Calu3 (cell line): ENCODE data around the gene SARS2. TPM values are rescaled to one million over a fixed set of nuclear protein-coding genes. Genes with fewer than 3 reads are reported as not detected.
A peak's percentile ranks its signal among the peaks of the same experiment; 100 is the strongest.
"Not testable (repeated sequence)": the region's sequence is repeated elsewhere in the genome, so short reads cannot be mapped to it uniquely, and the experiment has no call there.

Experiments
- BruUV-seq: library from RNA; stranded (reverse); fragments of 400-500 nt; replicated peaks from 2 replicates; lab custom pipeline; 2021; lab: Mats Ljungman, UMichigan
- CTCF ChIA-PET: fragments of 300-600 bp; sonication (Branson Sonifier 250); formaldehyde crosslinking; loops from one replicate; lab custom pipeline; 2022; ENCODE audit warnings: antibody characterized with exemption; lab: Charles Lee
- DNase-seq: peaks from one replicate; pipeline ENCODE4 v3.0.0; 2022
- H3K27ac Mint-ChIP-seq: one replicate; pipeline ENCODE4 v1.8.0; 2022; ENCODE audit warnings: mixed read lengths; ENCODE audit not compliant: unreplicated experiment
- H3K27me3 Mint-ChIP-seq: one replicate; pipeline ENCODE4 v1.8.0; 2022; ENCODE audit warnings: mixed read lengths; ENCODE audit not compliant: unreplicated experiment
- H3K36me3 Mint-ChIP-seq: one replicate; pipeline ENCODE4 v1.8.0; 2022; ENCODE audit warnings: mild to moderate bottlenecking, moderate library complexity, mixed read lengths; ENCODE audit not compliant: insufficient read depth, unreplicated experiment
- H3K4me1 Mint-ChIP-seq: one replicate; pipeline ENCODE4 v1.8.0; 2022; ENCODE audit warnings: mild to moderate bottlenecking, low read depth, mixed read lengths; ENCODE audit not compliant: unreplicated experiment
- H3K4me3 Mint-ChIP-seq: one replicate; pipeline ENCODE4 v1.8.0; 2022; ENCODE audit warnings: mild to moderate bottlenecking, low read depth, moderate library complexity, mixed read lengths; ENCODE audit not compliant: unreplicated experiment
- H3K9me3 Mint-ChIP-seq: one replicate; pipeline ENCODE4 v1.8.0; 2022; ENCODE audit warnings: low read depth, mixed read lengths; ENCODE audit not compliant: unreplicated experiment
- intact Hi-C: fragments of 100-400 bp; cut with micrococcal nuclease; formaldehyde crosslinking; loops from one replicate; pipeline ENCODE4 v1.10.0; 2022; ENCODE audit not compliant: unreplicated experiment
- total RNA-seq: library from RNA; stranded (reverse); gene quantifications from 2 replicates; pipeline ENCODE4 v1.2.3, GENCODE V29; 2022
- TF ChIP-seq, protein P1 (sequence below): fragments of 200-600 bp; IDR thresholded peaks from one replicate; pipeline ENCODE4 v1.8.0; 2022; ENCODE audit warnings: antibody characterized with exemption; ENCODE audit not compliant: unreplicated experiment

SARS2 gene
- total RNA-seq, 1 experiment from 2014 or later: 52.1 TPM

- CTCF ChIA-PET: no interaction called here
- Mint-ChIP-seq H3K9me3 (no peaks in the 10 kb centered on the region), H3K27ac (no peak overlapping the region), H3K4me1 (no peaks in the 10 kb centered on the region), H3K36me3 (peaks cover 42% of the 10 kb centered on the region), H3K27me3 (no peaks in the 10 kb centered on the region), H3K4me3 (no peak overlapping the region)
- no TSS peak for BruUV-seq
- intact Hi-C loops: no loop called here
- no peak for DNase-seq
- TF ChIP-seq, protein P1, sequence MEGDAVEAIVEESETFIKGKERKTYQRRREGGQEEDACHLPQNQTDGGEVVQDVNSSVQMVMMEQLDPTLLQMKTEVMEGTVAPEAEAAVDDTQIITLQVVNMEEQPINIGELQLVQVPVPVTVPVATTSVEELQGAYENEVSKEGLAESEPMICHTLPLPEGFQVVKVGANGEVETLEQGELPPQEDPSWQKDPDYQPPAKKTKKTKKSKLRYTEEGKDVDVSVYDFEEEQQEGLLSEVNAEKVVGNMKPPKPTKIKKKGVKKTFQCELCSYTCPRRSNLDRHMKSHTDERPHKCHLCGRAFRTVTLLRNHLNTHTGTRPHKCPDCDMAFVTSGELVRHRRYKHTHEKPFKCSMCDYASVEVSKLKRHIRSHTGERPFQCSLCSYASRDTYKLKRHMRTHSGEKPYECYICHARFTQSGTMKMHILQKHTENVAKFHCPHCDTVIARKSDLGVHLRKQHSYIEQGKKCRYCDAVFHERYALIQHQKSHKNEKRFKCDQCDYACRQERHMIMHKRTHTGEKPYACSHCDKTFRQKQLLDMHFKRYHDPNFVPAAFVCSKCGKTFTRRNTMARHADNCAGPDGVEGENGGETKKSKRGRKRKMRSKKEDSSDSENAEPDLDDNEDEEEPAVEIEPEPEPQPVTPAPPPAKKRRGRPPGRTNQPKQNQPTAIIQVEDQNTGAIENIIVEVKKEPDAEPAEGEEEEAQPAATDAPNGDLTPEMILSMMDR: no peak
Observed at GRCh38 chr19:38945562-38946228, 15.1 kb upstream of the SARS2 start.

DNA sequence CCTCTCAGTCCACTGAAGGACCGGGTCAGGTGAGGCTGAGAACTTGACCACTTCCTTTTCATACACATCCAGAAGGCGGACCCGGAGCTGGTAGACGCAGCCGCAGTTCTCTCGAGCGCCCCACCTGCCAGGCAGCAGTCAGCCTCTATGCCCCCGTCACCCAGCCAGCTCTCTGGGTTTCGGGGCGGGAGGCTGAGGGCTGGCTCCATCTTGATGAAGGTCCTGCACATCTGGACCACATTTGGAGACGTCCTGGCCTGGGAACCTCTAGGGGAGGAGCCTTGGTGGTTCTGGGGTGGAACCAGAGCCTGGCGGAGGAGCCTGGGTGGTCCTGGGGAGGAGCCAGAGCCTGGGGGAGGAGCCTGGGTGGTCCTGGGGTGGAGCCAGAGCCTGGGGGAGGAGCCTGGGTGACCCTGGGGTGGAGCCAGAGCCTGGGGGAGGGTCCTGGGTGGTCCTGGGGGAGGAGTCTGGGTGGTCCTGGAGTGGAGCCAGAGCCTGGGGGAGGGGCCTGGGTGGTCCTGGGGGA, 14.5 kb upstream of the SARS2 start:
- H3K4me3 Mint-ChIP-seq: no peak overlapping the region
- no peaks in the 10 kb centered on the region for H3K27me3 Mint-ChIP-seq
- no peak for DNase-seq
- CTCF ChIA-PET: no interaction called here
- no TSS peak for BruUV-seq
- H3K9me3 Mint-ChIP-seq: no peaks in the 10 kb centered on the region
- intact Hi-C loops: no loop called here
- H3K27ac Mint-ChIP-seq: no peak overlapping the region
- peaks cover 42% of the 10 kb centered on the region for H3K36me3 Mint-ChIP-seq
- TF ChIP-seq, protein P1: no peak
- H3K4me1 Mint-ChIP-seq: no peaks in the 10 kb centered on the region

DNA sequence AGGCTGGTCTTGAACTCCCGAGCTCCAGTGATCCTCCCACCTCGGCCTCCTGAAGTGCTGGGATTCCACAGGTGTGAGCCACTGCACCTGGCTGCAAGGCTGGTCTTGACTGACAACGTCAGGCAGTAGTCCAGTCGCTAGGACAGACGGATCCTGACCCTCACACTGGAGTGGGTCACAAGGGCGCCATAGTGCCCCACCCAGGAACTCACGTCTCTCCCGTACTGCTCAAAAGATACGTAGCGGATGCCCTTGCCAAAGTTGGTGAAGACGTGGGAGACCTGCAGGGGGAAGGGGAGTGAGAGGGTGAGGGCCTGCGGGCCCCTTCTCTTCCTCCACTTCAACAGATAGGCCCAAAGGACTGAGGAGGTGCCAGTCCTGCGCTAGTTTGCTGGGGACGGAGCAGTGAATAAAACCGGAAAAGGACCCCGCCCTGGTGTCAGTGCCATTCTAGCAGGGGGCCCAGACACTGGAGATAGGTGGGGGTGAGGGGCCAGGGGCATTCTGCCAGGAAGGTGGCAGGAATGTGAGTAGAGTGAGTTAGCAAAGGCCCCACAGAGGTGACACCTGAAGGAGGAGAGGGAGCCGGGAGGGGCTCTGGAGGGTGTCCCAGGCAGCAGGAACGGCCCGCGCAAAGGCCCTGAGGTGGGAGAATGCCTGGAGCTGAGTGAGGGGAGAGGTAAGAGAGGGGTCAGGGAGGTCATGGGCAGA, 12.1 kb upstream of the SARS2 start:
- BruUV-seq: no TSS peak
- CTCF ChIA-PET: interaction anchor here (0.7 kb wide), 1 partner anchor 386 kb away, joined by 3 read pairs; no protein-coding TSS in a partner anchor
- no peaks in the 10 kb centered on the region for H3K4me1 Mint-ChIP-seq
- TF ChIP-seq, protein P1: no peak
- no peak for DNase-seq
- no peaks in the 10 kb centered on the region for H3K9me3 Mint-ChIP-seq
- H3K4me3 Mint-ChIP-seq: no peak overlapping the region
- no peak overlapping the region for H3K27ac Mint-ChIP-seq
- no peaks in the 10 kb centered on the region for H3K27me3 Mint-ChIP-seq
- peaks cover 26% of the 10 kb centered on the region for H3K36me3 Mint-ChIP-seq
- intact Hi-C loops: no loop called here

DNA sequence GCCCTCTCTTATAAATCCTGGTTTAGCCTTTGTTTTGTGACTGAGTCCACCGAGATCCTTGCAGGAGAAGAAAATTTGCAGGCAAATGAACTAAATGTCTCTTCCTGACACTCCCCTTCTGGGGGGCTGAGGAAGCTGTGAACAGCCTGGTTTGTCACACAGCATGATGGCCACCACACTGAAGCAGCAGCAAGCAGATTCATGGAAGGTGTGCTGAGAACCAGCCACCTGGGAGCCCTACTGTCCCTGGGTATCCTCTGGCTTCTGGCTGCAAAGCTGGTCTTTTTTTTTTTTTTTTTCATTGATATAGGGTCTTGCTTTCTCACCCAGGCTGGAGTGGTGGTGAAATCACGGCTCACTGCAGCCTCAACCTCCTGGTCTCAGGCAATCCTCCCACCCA, 11.4 kb upstream of the SARS2 start:
- H3K4me1 Mint-ChIP-seq: no peaks in the 10 kb centered on the region
- CTCF ChIA-PET: no interaction called here
- peaks cover 20% of the 10 kb centered on the region for H3K36me3 Mint-ChIP-seq
- no peak for DNase-seq
- TF ChIP-seq, protein P1: no peak
- no peak overlapping the region for H3K27ac Mint-ChIP-seq
- no TSS peak for BruUV-seq
- no peaks in the 10 kb centered on the region for H3K9me3 Mint-ChIP-seq
- no peak overlapping the region for H3K4me3 Mint-ChIP-seq
- no peaks in the 10 kb centered on the region for H3K27me3 Mint-ChIP-seq
- intact Hi-C loops: no loop called here

DNA sequence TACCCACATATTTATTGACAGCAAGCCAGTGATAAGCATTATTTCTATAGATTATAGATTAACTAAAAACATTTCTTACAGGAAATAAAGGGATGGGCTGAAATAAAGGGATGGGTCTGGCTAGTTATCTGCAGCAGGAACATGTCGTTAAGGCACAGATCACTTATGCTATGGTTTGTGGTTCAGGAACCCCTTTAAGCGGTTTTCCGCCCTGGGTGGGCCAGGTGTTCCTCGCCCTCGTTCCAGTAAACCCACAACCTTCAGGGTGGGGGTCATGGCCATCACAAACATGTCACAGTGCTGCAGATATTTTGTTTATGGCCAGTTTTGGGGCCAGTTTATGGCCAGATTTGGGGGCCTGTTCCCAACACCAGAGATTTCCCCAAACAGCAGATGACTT, 10.9 kb upstream of the SARS2 start:
- TSS peak; percentile 24 for BruUV-seq
- DNase-seq, H3K9me3 Mint-ChIP-seq, H3K4me1 Mint-ChIP-seq, intact Hi-C loops, H3K27ac Mint-ChIP-seq, CTCF ChIA-PET, H3K4me3 Mint-ChIP-seq, H3K27me3 Mint-ChIP-seq: not testable (repeated sequence)
- peaks cover 15% of the 10 kb centered on the region for H3K36me3 Mint-ChIP-seq
